RPMI8226 (cell line): ENCODE measurements around the gene KAZALD1.
A peak's percentile ranks its signal among the peaks of the same experiment; 100 is the strongest.

Experiments used
- DNase-seq: peaks from one replicate; pipeline ENCODE4 v3.0.0-alpha.2; 2015

Gene KAZALD1

GRCh38 chr10:101099901-101100300 lies 38.1 kb downstream of the KAZALD1 start:
- DNase-seq: no peak

- no peak for DNase-seq
These were observed 39.6 kb downstream of the KAZALD1 start for GRCh38 chr10:101101372-101101881.

- no peak for DNase-seq
These were observed 41.6 kb downstream of the KAZALD1 start for GRCh38 chr10:101103430-101103829.

DNA sequence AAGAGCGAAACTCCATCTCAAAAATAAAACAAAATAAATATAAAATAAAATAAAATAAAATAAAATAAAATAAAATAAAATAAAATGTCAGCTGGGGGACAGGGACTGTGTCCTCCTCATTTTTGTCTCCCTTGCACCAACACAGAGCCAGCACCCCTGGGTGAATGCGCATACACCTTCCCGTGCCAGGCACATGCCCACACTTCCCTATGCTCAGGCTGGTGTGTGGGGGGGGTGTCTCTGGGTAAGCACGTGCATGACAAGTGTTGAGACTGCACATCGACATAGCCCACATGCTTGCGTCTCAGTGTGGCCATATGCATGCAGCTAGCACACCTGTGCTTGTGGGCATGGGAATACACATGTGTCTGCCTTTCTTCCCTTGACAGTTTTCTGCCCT lies 44.6 kb downstream of the KAZALD1 start:
- peak; percentile 37 for DNase-seq

DNA sequence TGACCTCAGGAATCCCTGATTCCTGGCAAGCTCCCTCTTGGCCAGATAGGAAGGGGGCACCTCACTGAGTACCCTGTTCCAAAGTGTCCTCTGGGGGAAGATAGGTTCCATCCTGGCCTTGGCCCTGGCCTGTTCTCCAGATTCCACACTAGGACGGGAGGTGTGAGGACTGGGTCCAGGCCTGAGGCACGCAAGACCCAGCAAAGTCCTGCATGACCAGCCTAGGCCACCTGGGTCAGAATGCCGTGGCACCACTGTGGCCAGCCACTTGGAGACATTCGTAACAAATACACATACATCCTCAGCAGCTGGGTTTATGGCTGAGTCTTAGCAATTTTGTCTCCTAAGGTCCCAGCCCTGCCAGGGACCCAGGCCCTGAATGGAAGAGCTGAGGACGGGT lies 46.0 kb downstream of the KAZALD1 start:
- no peak for DNase-seq

DNA sequence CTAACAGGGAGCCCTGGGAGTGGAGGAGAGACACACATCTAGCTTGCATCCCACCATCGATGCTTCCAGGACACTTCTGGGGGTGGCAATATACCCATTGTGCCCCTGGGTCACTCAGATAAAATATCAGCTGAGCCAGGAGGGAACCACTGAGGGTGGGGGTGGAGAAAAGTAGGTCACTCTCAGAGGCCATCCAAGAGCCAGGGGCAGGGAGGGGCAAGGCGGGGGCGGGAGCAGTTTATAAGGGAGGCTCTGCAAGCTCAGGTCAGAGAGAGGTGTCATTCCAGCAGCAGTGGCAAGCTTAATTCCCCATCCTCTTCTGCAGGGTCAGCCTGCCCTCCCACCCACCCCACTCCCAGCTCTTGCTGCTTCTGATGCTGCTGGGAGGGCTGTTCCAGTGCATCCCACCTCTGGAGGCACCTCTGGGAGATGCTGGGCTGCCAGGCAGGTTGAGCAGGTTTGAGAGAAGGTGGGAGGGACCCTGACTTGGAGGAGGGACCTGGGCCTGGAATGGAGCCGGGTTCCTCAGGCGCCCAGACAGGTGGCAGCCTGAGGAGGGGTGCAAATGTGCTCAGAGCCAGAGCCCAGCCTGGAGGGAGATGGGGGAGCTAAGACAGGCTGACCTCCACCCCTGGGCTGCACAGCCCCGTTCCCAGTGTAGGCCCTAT lies 49.2 kb downstream of the KAZALD1 start:
- DNase-seq: no peak

DNA sequence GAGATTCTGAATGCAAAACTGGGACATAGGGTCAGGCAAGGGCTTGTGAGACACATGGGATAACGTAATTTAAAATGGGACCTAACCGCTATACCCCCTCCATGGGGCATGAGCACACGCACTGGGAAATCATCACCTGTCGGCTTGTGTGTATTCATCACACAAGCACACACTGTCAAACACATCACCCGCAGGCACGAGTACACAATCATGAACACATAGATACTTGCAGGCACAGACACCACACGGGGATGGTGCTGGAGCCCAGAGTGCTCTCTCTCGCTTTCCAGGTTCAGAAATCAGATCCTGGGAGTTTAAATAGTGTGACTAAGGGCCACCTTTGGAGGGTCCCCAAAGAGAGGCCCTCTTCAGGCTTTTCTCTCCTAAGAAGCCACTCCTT lies 49.8 kb downstream of the KAZALD1 start:
- no peak for DNase-seq

GRCh38 chr10:101112799-101113594 lies 51.2 kb downstream of the KAZALD1 start:
- DNase-seq: no peak

- no peak for DNase-seq
These were observed 52.2 kb downstream of the KAZALD1 start for GRCh38 chr10:101113890-101114403.

DNA sequence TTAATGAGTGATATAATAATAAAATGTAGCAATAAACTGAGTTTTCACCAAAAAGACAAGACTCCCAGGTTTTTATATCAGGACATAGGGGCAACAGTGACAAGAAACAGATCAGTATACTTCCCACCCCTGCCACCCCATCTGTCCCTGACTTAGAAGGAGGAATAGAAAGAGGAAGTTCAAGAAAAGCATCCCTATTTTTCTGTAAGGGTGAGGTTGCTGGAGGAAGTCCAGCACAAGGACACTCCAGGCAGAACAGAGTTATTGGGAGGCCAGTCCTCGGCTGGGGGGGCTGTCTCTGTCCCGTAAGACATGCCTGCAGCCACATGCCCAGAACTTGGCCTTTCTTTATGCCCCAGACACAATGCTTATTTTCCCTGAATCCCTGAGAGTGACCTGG lies 52.9 kb downstream of the KAZALD1 start:
- no peak for DNase-seq
